K562 (cell line): ENCODE measurements around the gene MED15. TPM values are rescaled to one million over a fixed set of nuclear protein-coding genes. Genes with fewer than 3 reads are reported as not detected.

Source experiments
- CAMTA2 ChIP-seq: fragments of 250-450 bp; sonication (Bioruptor Pico); conservative IDR thresholded peaks from 2 replicates; pipeline ENCODE4 v1.5.1; 2022
- EHMT2 ChIP-seq: fragments of 450-650 bp; IDR thresholded peaks from 2 replicates; pipeline ENCODE4 v1.6.1; 2018; ENCODE audit warnings: antibody characterized with exemption
- ETS2 ChIP-seq: IDR thresholded peaks from 2 replicates; pipeline ENCODE4 v1.6.1; 2016; ENCODE audit warnings: borderline replicate concordance, missing genetic modification characterization, mild to moderate bottlenecking, moderate library complexity, missing compliant biosample characterization; ENCODE audit not compliant: poor library complexity, severe bottlenecking
- FOXK1 ChIP-seq: sonication (generic); formaldehyde crosslinking; IDR thresholded peaks from 2 replicates; pipeline ENCODE4 v1.8.0; 2022; ENCODE audit warnings: missing genetic modification reagents, mild to moderate bottlenecking, borderline replicate concordance
- MEIS2 ChIP-seq: fragments of 450-650 bp; IDR thresholded peaks from 2 replicates; pipeline ENCODE4 v1.6.1; 2014; ENCODE audit warnings: mild to moderate bottlenecking; ENCODE audit not compliant: partially characterized antibody
- MTF1 ChIP-seq: fragments of 250-450 bp; sonication (Bioruptor Pico); IDR thresholded peaks from 2 replicates; pipeline ENCODE4 v1.9.0; 2021; ENCODE audit warnings: moderate library complexity, mild to moderate bottlenecking, inconsistent platforms, borderline replicate concordance
- MYC ChIP-seq, 2 experiments: fragments of 250-450 bp in 1 of 2; sonication (Bioruptor Pico) in 1 of 2; IDR thresholded peaks; 2 replicates each; pipeline versions ENCODE4 v1.5.1 to v1.6.1; 2012 to 2021; ENCODE audit warnings: low read depth in 2 of 2, borderline replicate concordance in 1 of 2, improper control_type of control experiment in 1 of 2, low read length in 1 of 2, mild to moderate bottlenecking in 1 of 2, moderate library complexity in 1 of 2
- NFRKB ChIP-seq: fragments of 450-650 bp; IDR thresholded peaks from 2 replicates; pipeline ENCODE4 v1.6.1; 2016; ENCODE audit warnings: low read depth
- NR3C1 ChIP-seq: sonication (generic); formaldehyde crosslinking; IDR thresholded peaks from 2 replicates; pipeline ENCODE4 v1.8.1; 2022; ENCODE audit warnings: missing genetic modification reagents
- PHB ChIP-seq: fragments of 250-450 bp; sonication (Bioruptor Pico); IDR thresholded peaks from 2 replicates; pipeline ENCODE4 v1.5.0; 2021
- SRSF9 ChIP-seq: fragments of 200-400 bp; formaldehyde crosslinking; IDR thresholded peaks from 2 replicates; pipeline ENCODE4 v1.6.1; 2017; ENCODE audit warnings: low read depth, low read length, borderline replicate concordance
- TAL1 ChIP-seq: fragments of 450-650 bp; IDR thresholded peaks from 2 replicates; pipeline ENCODE4 v1.6.1; 2016; ENCODE audit warnings: mild to moderate bottlenecking
- THRAP3 ChIP-seq: fragments of 450-650 bp; IDR thresholded peaks from 2 replicates; pipeline ENCODE4 v1.6.1; 2016; ENCODE audit warnings: mild to moderate bottlenecking, inconsistent platforms, borderline replicate concordance
- YY1 ChIP-seq, 3 experiments: IDR thresholded peaks; 2 replicates each; pipeline ENCODE4 v1.6.1; 2011; ENCODE audit warnings: low read length in 2 of 3, mild to moderate bottlenecking in 2 of 3, moderate library complexity in 2 of 3, borderline replicate concordance in 1 of 3, control low read depth in 1 of 3, low read depth in 1 of 3; ENCODE audit not compliant: insufficient read depth in 3 of 3, insufficient replicate concordance in 2 of 3, control insufficient read depth in 1 of 3, insufficient read length in 1 of 3; ENCODE audit errors: extremely low read depth in 1 of 3
- ZC3H8 ChIP-seq: fragments of 450-650 bp; IDR thresholded peaks from 2 replicates; pipeline ENCODE4 v1.6.1; 2017
- ZNF146 ChIP-seq: IDR thresholded peaks from one replicate; pipeline ENCODE4 v1.6.1; 2018; ENCODE audit warnings: missing compliant biosample characterization; ENCODE audit not compliant: unreplicated experiment
- ZNF3 ChIP-seq: fragments of 250-450 bp; sonication (Bioruptor Pico); IDR thresholded peaks from 2 replicates; pipeline ENCODE4 v1.5.0; 2021; ENCODE audit warnings: mild to moderate bottlenecking, moderate library complexity
- ZNF436 ChIP-seq: fragments of 250-450, 450-650 bp; sonication (Bioruptor Pico); formaldehyde crosslinking; IDR thresholded peaks from 2 replicates; pipeline ENCODE4 v1.7.0; 2020; ENCODE audit warnings: mild to moderate bottlenecking
- ZNF583 ChIP-seq: fragments of 250-450 bp; sonication (Bioruptor Pico); IDR thresholded peaks from 2 replicates; pipeline ENCODE4 v1.4.0; 2020
- ZNF586 ChIP-seq: fragments of 450-650 bp; formaldehyde crosslinking; conservative IDR thresholded peaks from 2 replicates; pipeline ENCODE4 v1.4.0; 2020; ENCODE audit warnings: mild to moderate bottlenecking, moderate library complexity
- polyA plus RNA-seq, 8 experiments: library from polyadenylated mRNA; depleted of rRNA in 4 of 8; stranded (reverse) in 5 of 8; unstranded in 3 of 8; fragments of >200 nt; fragmentation: Nextera tagmentation in 2 of 8; fragmentation: Illumina TruSeq in 1 of 8; extraction: Ambion mirVana in 2 of 8; extraction: Trizol in 1 of 8; gene quantifications; 2 replicates each; pipeline versions ENCODE4 v1.2.1 to v1.2.3, GENCODE V29; 2011 to 2014; ENCODE audit warnings: inconsistent platforms in 1 of 8, missing spikeins in 1 of 8
- total RNA-seq, 7 experiments: library from RNA; depleted of rRNA in 6 of 7; stranded (reverse); fragments of >200 nt in 6 of 7; fragmentation: Illumina TruSeq in 2 of 7; extraction: Trizol in 2 of 7; gene quantifications; 2 replicates each; pipeline versions ENCODE4 v1.2.1 to v1.2.3, GENCODE V29; 2011 to 2021; ENCODE audit warnings: low replicate concordance in 1 of 7
- TF ChIP-seq, protein P1 (sequence below): fragments of 450-650 bp; conservative IDR thresholded peaks from 2 replicates; pipeline ENCODE4 v1.6.1; 2016; ENCODE audit warnings: missing genetic modification characterization, low read depth, mild to moderate bottlenecking, control low read depth, missing compliant biosample characterization
- TF ChIP-seq, protein P2 (sequence below): IDR thresholded peaks from 2 replicates; pipeline ENCODE4 v1.6.1; 2011; ENCODE audit warnings: borderline replicate concordance, low read depth, mild to moderate bottlenecking, moderate library complexity, low read length; ENCODE audit not compliant: insufficient read depth, poor library complexity, severe bottlenecking
- TF ChIP-seq, protein P3 (sequence below): fragments of 450-650 bp; IDR thresholded peaks from 2 replicates; pipeline ENCODE4 v1.6.1; 2016

Gene MED15
- total and polyA plus RNA-seq, 9 of the 15 experiments (the other 6 are each of a cell fraction or from before 2014, with no cell fraction given), result 4.0 to 271 (median 60.1) TPM

DNA sequence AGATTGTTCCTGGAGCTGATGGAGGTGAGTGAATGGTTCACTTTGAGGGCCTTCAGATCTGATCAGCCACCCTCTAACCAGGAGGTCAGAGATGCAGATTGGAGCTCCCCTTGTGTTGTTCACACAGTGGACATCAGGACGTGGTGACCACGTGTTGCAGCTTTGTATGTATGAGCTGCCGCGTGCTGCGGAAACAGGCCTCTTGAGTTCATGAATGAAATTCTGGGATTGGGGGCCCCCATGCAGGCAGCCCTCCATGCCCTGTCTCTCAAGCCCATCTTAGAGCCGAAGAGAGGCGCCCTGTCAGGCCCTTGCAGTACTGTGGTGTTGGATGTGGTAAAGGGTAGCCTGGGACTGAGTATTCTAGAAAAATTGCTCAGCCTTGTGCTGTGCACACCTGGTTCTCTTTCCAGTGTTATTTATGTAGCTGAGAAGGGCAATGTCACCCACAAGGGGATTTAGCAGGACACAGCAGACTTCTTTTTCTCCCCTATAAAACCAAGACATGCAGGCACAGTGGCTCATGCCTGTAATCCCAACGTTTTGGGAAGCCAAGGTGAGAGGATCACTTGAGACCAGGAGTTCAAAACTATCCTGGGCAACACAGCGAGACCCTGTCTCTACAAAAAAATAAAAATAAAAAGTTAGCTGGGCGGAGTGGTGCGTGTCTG, 64.9 kb downstream of the MED15 start (continued):
- no peak for TF ChIP-seq ZNF586 (CRISPR knock-in tag)
- TF ChIP-seq, protein P1, sequence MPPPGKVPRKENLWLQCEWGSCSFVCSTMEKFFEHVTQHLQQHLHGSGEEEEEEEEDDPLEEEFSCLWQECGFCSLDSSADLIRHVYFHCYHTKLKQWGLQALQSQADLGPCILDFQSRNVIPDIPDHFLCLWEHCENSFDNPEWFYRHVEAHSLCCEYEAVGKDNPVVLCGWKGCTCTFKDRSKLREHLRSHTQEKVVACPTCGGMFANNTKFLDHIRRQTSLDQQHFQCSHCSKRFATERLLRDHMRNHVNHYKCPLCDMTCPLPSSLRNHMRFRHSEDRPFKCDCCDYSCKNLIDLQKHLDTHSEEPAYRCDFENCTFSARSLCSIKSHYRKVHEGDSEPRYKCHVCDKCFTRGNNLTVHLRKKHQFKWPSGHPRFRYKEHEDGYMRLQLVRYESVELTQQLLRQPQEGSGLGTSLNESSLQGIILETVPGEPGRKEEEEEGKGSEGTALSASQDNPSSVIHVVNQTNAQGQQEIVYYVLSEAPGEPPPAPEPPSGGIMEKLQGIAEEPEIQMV (tag), result no peak
- no peak for TF ChIP-seq EHMT2
- no peak for TF ChIP-seq ZNF583 (CRISPR knock-in tag)
- TF ChIP-seq ETS2 (tag), result no peak
- no peak for TF ChIP-seq ZNF146
- TF ChIP-seq, protein P2, sequence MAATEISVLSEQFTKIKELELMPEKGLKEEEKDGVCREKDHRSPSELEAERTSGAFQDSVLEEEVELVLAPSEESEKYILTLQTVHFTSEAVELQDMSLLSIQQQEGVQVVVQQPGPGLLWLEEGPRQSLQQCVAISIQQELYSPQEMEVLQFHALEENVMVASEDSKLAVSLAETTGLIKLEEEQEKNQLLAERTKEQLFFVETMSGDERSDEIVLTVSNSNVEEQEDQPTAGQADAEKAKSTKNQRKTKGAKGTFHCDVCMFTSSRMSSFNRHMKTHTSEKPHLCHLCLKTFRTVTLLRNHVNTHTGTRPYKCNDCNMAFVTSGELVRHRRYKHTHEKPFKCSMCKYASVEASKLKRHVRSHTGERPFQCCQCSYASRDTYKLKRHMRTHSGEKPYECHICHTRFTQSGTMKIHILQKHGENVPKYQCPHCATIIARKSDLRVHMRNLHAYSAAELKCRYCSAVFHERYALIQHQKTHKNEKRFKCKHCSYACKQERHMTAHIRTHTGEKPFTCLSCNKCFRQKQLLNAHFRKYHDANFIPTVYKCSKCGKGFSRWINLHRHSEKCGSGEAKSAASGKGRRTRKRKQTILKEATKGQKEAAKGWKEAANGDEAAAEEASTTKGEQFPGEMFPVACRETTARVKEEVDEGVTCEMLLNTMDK, result no peak
- no peak for TF ChIP-seq TAL1
- no peak for TF ChIP-seq YY1 (IDR thresholded peaks at IDR 0.05; ENCODE audit: borderline replicate concordance in 1 of 3, control insufficient read depth in 1 of 3, extremely low read depth in 1 of 3, insufficient read depth in 3 of 3, insufficient read length in 1 of 3, insufficient replicate concordance in 2 of 3, low read depth in 1 of 3, low read length in 2 of 3)
- TF ChIP-seq MTF1 (CRISPR knock-in tag), result no peak
- no peak for TF ChIP-seq THRAP3
- TF ChIP-seq NR3C1 (CRISPR knock-in tag), result peak; percentile 9; the same call in 1 of the 2 replicates
- TF ChIP-seq SRSF9, result no peak
- no peak for TF ChIP-seq CAMTA2 (CRISPR knock-in tag)
- no peak for TF ChIP-seq FOXK1 (CRISPR knock-in tag)
- TF ChIP-seq NFRKB, result no peak
- TF ChIP-seq MYC (IDR thresholded peaks at IDR 0.05; ENCODE audit: low read depth, low read length), result no peak
- TF ChIP-seq MYC (CRISPR knock-in tag; IDR thresholded peaks at IDR 0.05; ENCODE audit: borderline replicate concordance, low read depth), result no peak
- no peak for TF ChIP-seq PHB (CRISPR knock-in tag)
- no peak for TF ChIP-seq MEIS2
- TF ChIP-seq ZC3H8, result no peak
- TF ChIP-seq, protein P3, sequence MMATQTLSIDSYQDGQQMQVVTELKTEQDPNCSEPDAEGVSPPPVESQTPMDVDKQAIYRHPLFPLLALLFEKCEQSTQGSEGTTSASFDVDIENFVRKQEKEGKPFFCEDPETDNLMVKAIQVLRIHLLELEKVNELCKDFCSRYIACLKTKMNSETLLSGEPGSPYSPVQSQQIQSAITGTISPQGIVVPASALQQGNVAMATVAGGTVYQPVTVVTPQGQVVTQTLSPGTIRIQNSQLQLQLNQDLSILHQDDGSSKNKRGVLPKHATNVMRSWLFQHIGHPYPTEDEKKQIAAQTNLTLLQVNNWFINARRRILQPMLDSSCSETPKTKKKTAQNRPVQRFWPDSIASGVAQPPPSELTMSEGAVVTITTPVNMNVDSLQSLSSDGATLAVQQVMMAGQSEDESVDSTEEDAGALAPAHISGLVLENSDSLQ, result no peak
- no peak for TF ChIP-seq ZNF436 (CRISPR knock-in tag)
- no peak for TF ChIP-seq ZNF3 (CRISPR knock-in tag)
